RPMI7951 (cell line): ENCODE measurements around the gene INTS14. TPM values are rescaled to one million over a fixed set of nuclear protein-coding genes. Genes with fewer than 3 reads are reported as not detected.
"Not testable (repeated sequence)": the region's sequence is repeated elsewhere in the genome, so short reads cannot be mapped to it uniquely, and the experiment has no call there.

Experiments
- DNase-seq: peaks from one replicate; pipeline ENCODE4 v3.0.0-alpha.2; 2012; ENCODE audit warnings: low read depth
- total RNA-seq: library from RNA; depleted of rRNA; stranded (reverse); fragments of >200 nt; shearing (Covaris generic); gene quantifications from 2 replicates; pipeline ENCODE4 v1.2.3, GENCODE V29; 2014

The INTS14 gene
- total RNA-seq, 1 experiment from 2014 or later, result 50.0 TPM

GRCh38 chr15:65631503-65631902, 20.6 kb upstream of the INTS14 start:
- DNase-seq, result no peak

DNA sequence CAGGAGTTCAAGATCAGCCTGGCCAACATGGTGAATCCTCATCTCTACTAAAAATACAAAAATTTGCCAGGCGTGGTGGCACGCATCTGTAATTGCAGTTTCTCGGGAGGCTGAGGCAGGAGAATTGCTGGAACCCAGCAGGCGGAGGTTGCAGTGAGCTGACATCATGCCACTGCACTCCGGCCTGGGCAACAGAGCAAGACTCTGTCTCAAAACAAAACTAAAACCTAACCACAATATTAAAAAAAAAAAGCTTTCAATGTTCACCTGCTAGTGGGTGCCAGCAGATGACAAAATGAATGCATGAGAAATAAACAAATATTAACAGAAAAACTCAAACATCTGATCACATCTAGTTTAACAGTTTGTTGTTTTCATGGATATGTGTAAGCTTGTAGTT, 19.8 kb upstream of the INTS14 start:
- DNase-seq, result no peak

- no peak for DNase-seq
Observed at GRCh38 chr15:65629548-65629947, 18.6 kb upstream of the INTS14 start.

DNA sequence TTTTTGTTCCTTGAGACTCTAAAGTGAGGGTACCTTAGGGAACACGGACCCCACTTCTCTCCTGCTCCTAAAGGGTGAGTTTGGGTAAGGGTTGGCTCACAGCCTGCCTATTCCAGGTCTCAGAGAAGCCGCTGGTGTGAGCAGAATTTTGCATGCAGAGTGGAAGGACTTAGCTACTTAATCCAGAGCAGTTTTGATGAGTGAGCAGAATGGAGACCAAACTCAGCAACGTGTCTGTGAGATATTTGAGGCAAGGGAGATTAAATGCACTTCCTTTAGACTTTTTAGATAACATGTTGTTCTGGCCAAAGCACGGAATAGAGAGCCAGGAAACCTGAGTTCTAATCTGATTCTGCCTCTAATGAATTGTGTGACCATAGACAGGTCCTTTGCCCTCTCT, 15.9 kb upstream of the INTS14 start:
- DNase-seq, result no peak

GRCh38 chr15:65623103-65623502, 12.2 kb upstream of the INTS14 start:
- DNase-seq, result no peak

GRCh38 chr15:65621638-65622037, 10.7 kb upstream of the INTS14 start, which contains the start of gene SLC24A1:
Gene SLC24A1, plus strand, starts transcription at chr15:65621938. Its CDS starts 2,143 bp downstream, at chr15:65624081.
- no peak for DNase-seq

DNA sequence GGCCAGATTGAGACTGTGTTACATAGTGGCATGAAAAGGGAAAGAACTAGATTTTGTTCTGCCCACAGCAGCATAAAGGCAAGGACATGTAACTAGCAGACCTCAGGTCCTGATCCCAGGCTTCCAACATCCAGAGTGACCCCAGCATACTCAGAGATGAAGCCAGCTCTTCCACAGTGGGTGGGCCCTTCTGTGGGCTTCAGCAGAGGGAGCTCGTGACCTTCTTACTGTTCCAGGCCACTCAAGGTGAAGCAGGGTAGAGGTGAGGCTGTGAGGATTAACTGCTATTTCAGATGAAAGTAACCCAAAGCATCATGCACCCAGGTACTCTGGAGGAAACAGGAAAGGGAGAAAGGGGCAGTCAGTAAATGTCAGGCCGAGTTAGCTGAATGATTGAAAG, 9.9 kb upstream of the INTS14 start:
- DNase-seq, result no peak

GRCh38 chr15:65619626-65620290, 8.8 kb upstream of the INTS14 start:
- DNase-seq, result no peak

DNA sequence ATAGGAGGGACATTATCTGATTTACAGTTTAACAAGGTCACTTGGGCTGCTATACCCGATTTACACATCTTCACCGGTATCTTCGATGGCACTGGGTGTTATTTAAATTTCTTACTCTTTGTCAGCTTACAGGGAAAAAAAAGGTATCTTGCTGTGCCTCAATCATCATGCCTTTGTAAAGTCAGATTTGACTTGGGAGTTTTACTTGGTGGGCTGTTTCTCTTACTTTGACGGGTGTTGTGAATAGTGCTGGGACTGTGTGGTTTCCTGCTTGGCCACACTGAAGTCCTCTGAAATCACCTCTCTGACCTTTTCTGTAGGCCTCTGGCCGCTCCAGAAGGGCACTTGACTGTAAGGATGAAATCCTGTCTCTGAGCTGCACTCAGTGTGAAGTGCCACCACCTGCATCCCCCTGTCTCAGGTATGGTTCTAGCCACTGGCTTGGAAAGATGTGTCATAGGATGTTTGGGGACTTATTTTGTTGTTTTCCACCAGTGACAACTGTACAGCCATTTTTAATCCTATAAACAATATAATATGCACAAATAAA, 7.7 kb upstream of the INTS14 start:
- no peak for DNase-seq

DNA sequence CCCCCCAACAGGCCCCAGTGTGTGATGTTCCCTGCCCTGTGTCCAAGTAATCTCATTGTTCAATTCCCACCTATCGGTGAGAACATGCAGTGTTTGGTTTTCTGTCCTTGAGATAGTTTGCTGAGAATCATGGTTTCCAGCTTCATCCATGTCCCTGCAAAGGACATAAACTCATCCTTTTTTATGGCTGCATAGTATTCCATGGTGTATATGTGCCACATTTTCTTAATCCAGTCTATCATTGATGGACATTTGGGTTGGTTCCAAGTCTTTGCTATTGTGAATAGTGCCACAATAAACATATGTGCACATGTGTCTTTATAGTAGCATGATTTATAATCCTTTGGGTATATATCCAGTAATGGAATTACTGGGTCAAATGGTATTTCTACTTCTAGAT, 5.0 kb upstream of the INTS14 start:
- not testable (repeated sequence) for DNase-seq

GRCh38 chr15:65612949-65613744, 2.2 kb upstream of the INTS14 start:
- no peak for DNase-seq

- no peak for DNase-seq
Observed at GRCh38 chr15:65612616-65612946, 1.6 kb upstream of the INTS14 start.

DNA sequence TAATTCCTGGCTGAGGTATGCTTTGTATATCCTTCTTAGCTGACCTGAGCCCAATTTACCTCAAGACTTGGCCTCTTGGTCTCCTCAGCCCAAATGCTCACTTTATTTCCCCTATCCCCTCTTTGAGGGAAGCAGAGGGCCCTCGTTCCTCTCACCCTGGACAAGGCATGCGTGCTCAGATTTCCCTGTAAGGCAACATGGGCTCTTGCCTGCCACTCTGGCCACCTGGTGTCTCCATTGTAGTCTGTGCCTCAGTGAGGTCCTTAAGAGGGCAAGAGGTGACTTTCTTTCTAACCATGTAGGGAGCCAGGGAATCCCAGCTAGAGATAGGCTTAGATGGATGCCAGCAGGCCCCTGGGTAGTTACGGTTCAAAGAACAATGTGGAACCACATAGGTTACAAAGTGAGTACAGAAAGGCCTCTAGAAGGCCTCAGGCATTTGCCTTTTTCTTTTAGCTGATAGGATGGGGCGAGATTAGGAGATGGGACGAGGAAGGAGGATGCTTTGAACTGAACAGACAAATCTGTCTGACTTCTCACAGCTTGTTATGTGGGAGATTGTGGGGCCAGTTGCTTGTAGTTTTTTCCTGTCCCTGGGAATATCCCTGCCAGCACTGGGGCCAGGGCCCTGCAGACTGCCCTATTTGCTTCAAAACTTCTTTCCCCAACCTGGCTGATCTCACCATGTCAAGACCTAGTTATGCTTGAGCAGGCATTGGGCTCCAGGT, 1.1 kb upstream of the INTS14 start:
- DNase-seq, result peak; percentile 8

DNA sequence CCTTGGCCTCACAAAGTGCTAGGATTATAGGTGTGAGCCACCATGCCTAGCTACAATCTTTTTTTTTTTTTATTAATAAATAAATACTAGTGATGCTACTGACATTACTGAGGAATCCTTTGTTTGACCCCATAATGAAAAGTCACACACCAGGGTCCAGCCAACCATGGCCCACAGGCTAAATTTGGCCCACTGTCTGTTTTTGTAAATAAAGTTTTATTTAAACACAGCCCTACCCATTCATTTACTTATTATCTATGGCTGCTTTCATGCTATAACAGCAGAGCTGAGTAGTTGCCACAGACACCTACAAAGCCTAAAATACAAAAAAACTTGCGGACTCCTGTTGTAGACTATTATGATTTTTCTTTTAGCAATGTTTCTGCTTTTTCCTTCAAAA, 7.4 kb downstream of the INTS14 start:
- DNase-seq, result no peak

DNA sequence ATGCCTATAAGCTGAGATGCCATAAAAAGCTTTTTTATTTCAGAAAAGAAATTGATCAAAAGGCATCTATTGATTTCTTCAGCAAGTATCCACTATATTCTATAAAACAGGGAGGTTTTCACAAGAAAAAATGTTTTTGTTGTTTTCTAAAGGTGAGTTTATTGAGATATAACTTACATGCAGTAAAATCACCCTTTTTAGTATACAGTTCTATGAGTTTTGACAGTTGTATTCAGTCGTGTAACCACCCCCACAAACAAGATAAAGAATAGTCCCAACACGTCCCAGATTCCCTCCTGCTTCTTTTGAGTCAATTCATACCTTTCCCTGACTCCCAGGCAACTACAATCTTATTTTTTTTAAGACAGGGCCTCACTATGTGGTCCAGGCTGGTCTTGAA, 7.8 kb downstream of the INTS14 start:
- no peak for DNase-seq

DNA sequence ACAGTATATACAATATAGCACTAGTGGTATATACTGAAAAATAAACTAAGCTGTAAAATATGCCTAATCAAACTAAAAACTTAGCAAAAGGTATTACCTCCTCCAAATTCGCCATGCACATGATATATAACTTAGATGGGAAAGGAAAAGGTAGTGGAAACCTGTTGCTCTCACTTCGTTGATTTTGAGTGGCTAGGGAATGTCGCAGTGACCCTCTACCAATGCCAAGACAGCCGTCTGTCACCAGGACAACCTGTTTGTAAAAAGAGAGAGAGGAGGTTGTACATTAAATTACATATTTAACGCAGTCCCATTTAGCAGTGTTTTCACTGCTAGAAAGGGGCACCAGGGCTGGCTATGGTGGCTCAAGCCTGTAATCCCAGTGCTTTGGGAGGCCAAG, 11.3 kb downstream of the INTS14 start:
- no peak for DNase-seq

- DNase-seq, result no peak
Observed at GRCh38 chr15:65598468-65598867, 12.5 kb downstream of the INTS14 start.

DNA sequence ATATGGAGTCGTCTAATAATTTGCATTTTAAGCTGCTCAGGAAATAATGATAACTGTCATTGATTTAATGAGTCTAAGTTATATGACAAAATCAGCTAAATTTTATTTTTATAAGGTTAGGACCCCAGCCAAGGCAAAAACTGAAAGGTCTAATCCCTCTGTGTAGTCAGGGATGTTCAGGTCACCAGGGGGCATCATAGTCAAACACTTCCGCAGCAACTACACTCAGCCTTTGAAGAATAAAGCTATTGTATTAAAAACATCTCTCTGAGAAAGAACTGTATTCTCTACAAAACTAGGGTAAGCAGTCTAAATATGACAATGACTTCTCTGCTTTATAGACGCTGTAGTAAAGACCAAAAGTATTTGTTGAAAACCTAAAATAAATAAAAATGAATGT, 15.0 kb downstream of the INTS14 start:
- no peak for DNase-seq

DNA sequence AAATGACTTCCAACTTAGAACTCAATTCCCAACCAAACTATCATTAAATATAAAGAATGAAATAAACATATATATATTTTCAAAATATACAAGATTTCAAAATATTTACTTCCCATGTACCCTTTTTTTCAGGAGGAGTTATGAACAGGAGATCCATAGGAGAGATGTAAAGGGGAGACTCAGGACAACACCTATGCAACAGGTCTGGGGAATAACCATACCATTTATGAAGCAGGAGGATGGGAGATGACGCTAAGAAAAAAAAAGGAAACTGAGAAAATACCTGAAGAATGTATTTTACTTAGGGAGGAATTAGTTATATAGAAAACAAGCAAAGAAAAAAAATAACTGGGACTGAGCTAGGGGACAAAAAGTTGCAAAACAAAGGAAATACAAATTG, 23.8 kb downstream of the INTS14 start:
- no peak for DNase-seq

GRCh38 chr15:65584241-65584640, 26.7 kb downstream of the INTS14 start:
- no peak for DNase-seq

DNA sequence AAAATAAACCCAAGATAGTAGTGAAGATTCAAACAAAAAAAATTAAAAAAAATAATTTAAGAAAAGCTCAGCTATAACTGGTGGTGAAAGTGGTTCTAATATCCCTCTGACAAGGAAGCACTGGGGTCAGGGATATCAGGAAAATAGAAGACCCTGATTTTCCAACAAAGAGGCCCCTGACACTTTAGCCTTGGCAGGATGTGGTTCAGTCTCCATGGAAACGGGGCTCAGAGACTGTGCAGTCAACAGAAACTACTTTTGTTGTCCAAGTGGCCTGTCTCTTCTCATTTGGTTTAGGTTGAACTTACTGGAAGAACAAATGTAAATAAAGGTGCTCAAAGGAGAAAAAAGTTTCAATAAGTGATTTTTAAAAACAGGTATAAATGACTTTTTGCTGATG, 27.2 kb downstream of the INTS14 start:
- DNase-seq, result peak; percentile 69

GRCh38 chr15:65580287-65580686, 30.6 kb downstream of the INTS14 start:
- DNase-seq, result peak; percentile 34

- DNase-seq, result no peak
Observed at GRCh38 chr15:65579762-65580161, 31.2 kb downstream of the INTS14 start.
